B cell (primary cell): ENCODE data around the gene PVALEF. TPM values are rescaled to one million over a fixed set of nuclear protein-coding genes. Genes with fewer than 3 reads are reported as not detected.
A peak's percentile ranks its signal among the peaks of the same experiment; 100 is the strongest.

Source experiments
- ATAC-seq: fragments of 200-7000 bp; cut with Tn5 transposase; one replicate; pipeline ENCODE4 v1.10.0; 2021; ENCODE audit warnings: low read depth, mild to moderate bottlenecking, moderate number of reproducible peaks, moderate library complexity
- CTCF ChIA-PET: fragments of 350-600 bp; sonication (Branson Sonifier 250); formaldehyde crosslinking; loops from one replicate; lab custom pipeline; 2021; ENCODE audit warnings: antibody characterized with exemption, inconsistent platforms; lab: Charles Lee
- POLR2A ChIA-PET: fragments of 350-600 bp; sonication (Branson Sonifier 250); formaldehyde crosslinking; loops from one replicate; lab custom pipeline; 2021; ENCODE audit warnings: antibody characterized with exemption; lab: Charles Lee
- DNase-seq: peaks from one replicate; pipeline ENCODE4 v3.0.0; 2013
- H2AFZ ChIP-seq: 2 replicates; pipeline ENCODE4 v1.6.1; 2012; ENCODE audit warnings: mild to moderate bottlenecking, low read depth, low read length; ENCODE audit not compliant: insufficient read depth, poor library complexity, severe bottlenecking
- H3K27ac ChIP-seq, 2 donors: 1 replicate in 1 of 2; 2 replicates in 1 of 2; pipeline ENCODE4 v1.5.1; 2012 to 2013; ENCODE audit warnings: low read length in 2 of 2, mild to moderate bottlenecking in 2 of 2, moderate library complexity in 1 of 2
- H3K27me3 ChIP-seq, 4 experiments: fragments of 200-600 bp in 1 of 4; sonication (generic) in 1 of 4; replicated peaks in 1 of 4; 1 replicate in 2 of 4; 2 replicates in 2 of 4; pipeline versions ENCODE4 v1.6.1 to v1.7.0; 2013 to 2016; ENCODE audit warnings: low read length in 3 of 4, mild to moderate bottlenecking in 2 of 4, mixed read lengths in 1 of 4, moderate library complexity in 1 of 4; ENCODE audit not compliant: insufficient read depth in 4 of 4, control insufficient read depth in 3 of 4; ENCODE audit errors: control extremely low read depth in 1 of 4
- H3K36me3 ChIP-seq, 2 experiments: replicated peaks in 1 of 2; 1 replicate in 1 of 2; 2 replicates in 1 of 2; pipeline versions ENCODE4 v1.6.1 to v1.7.1; 2013; ENCODE audit warnings: low read length in 1 of 2; ENCODE audit not compliant: insufficient read depth in 2 of 2, control insufficient read depth in 1 of 2; ENCODE audit errors: control extremely low read depth in 1 of 2, extremely low read depth in 1 of 2
- H3K4me1 ChIP-seq, 2 donors: fragments of 200-600 bp in 1 of 2; sonication (generic) in 1 of 2; 1 replicate in 1 of 2; 2 replicates in 1 of 2; pipeline versions ENCODE4 v1.5.1 to v1.6.1; 2013 to 2017; ENCODE audit warnings: low read length in 2 of 2; ENCODE audit not compliant: control insufficient read depth in 2 of 2, insufficient read depth in 2 of 2
- H3K4me2 ChIP-seq: replicated peaks from 2 replicates; pipeline ENCODE3; 2012; ENCODE audit warnings: mild to moderate bottlenecking, low read depth, low read length; ENCODE audit not compliant: poor library complexity, severe bottlenecking
- H3K4me3 ChIP-seq, 5 experiments: fragments of 200-600 bp in 1 of 5; sonication (generic) in 1 of 5; 1 replicate in 3 of 5; 2 replicates in 2 of 5; pipeline versions ENCODE4 v1.5.1 to v1.7.0; 2011 to 2016; ENCODE audit warnings: low read length in 4 of 5, mild to moderate bottlenecking in 4 of 5, low read depth in 2 of 5, control low read depth in 1 of 5, moderate library complexity in 1 of 5; ENCODE audit not compliant: insufficient read depth in 1 of 5; ENCODE audit errors: control extremely low read depth in 1 of 5, extremely low read depth in 1 of 5
- H3K79me2 ChIP-seq: fragments of 200-600 bp; sonication (generic); one replicate; pipeline ENCODE4 v1.6.0; 2016; ENCODE audit warnings: low read length; ENCODE audit not compliant: control insufficient read depth, insufficient read depth
- H3K9ac ChIP-seq: fragments of 200-600 bp; sonication (generic); 2 replicates; pipeline ENCODE4 v1.6.1; 2017; ENCODE audit warnings: mild to moderate bottlenecking, low read length, moderate library complexity
- H3K9me3 ChIP-seq, 3 donors: one replicate each; pipeline versions ENCODE4 v1.6.1 to v1.7.1; 2013; ENCODE audit warnings: low read length in 2 of 3; ENCODE audit not compliant: control insufficient read depth in 2 of 3, insufficient read depth in 1 of 3; ENCODE audit errors: control extremely low read depth in 1 of 3
- H4K20me1 ChIP-seq: 2 replicates; pipeline ENCODE4 v1.6.0; 2012; ENCODE audit warnings: mild to moderate bottlenecking, low read length; ENCODE audit not compliant: insufficient read depth, control insufficient read depth, poor library complexity, severe bottlenecking
- H3K27ac Mint-ChIP-seq: one replicate; pipeline ENCODE4 v1.8.0; 2021; ENCODE audit warnings: mixed read lengths
- H3K27me3 Mint-ChIP-seq: one replicate; pipeline ENCODE4 v1.8.0; 2021; ENCODE audit warnings: mixed read lengths
- H3K4me1 Mint-ChIP-seq: one replicate; pipeline ENCODE4 v1.8.0; 2021; ENCODE audit warnings: mixed read lengths
- H3K4me3 Mint-ChIP-seq: one replicate; pipeline ENCODE4 v1.8.0; 2021; ENCODE audit warnings: mixed read lengths
- H3K9me3 Mint-ChIP-seq: one replicate; pipeline ENCODE4 v1.8.0; 2022; ENCODE audit warnings: mixed read lengths; ENCODE audit not compliant: insufficient read depth
- EZH2 ChIP-seq: IDR thresholded peaks from 2 replicates; pipeline ENCODE4 v1.6.1; 2012; ENCODE audit warnings: borderline replicate concordance, low read depth, mild to moderate bottlenecking, moderate library complexity, low read length; ENCODE audit not compliant: insufficient read depth, poor library complexity, severe bottlenecking
- WGBS: methylation state at CpG from one replicate; pipeline ENCODE4 v1.1.5; 2013; ENCODE audit warnings: missing lambda C conversion rate; ENCODE audit not compliant: insufficient coverage; 5-methylcytosine and 5-hydroxymethylcytosine counted together
- intact Hi-C: fragments of 100-400 bp; cut with micrococcal nuclease; formaldehyde crosslinking; loops from one replicate; pipeline ENCODE4 v1.10.0; 2022
- polyA plus RNA-seq: library from polyadenylated mRNA; depleted of rRNA; stranded (reverse); fragments of >200 nt; gene quantifications from 2 replicates; pipeline ENCODE4 v1.2.3, GENCODE V29; 2012
- total RNA-seq, 2 donors: library from RNA; stranded (reverse); fragments of 120-200 nt in 1 of 2; gene quantifications; 1 replicate in 1 of 2; 2 replicates in 1 of 2; pipeline versions ENCODE4 v1.2.3 to v1.2.4, GENCODE V29; 2013 to 2022
- TF ChIP-seq, protein P1 (sequence below): fragments of 200-600 bp; IDR thresholded peaks from one replicate; pipeline ENCODE4 v1.8.0; 2022; ENCODE audit warnings: antibody characterized with exemption, mild to moderate bottlenecking

Gene PVALEF
- total and polyA plus RNA-seq, 2 donors (not counting 1 experiment from before 2014, with no cell fraction given), result not detected

DNA sequence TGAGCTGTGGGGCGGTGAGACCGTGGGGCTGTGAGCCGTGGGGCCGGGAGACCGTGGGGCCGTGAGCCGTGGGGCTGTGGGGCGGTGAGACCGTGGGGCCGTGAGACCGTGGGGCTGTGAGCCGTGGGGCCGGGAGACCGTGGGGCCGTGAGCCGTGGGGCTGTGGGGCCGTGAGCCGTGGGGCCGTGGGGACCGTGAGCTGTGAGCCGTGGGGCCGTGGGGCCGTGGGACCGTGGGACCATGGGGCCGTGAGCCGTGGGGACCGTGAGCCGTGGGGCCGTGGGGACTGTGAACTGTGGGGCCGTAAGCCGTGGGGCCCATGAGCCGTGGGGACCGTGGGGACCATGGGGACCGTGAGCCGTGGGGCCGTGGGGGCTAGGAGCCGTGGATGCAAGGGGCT lies 24.6 kb upstream of the PVALEF start:
- intact Hi-C loops, result loop anchor here (5.0 kb wide), 1 partner anchor 82 kb away; the partner anchor contains the start of gene CEP131
- Mint-ChIP-seq H3K27ac (no peak overlapping the region), H3K4me3 (no peak overlapping the region), H3K4me1 (peaks cover 2% of the 10 kb centered on the region), H3K9me3 (no peaks in the 10 kb centered on the region), H3K27me3 (peaks cover 3% of the 10 kb centered on the region)
- no peak overlapping the region for H3K9ac ChIP-seq
- H3K4me1 ChIP-seq, result no peaks in the 10 kb centered on the region
- TF ChIP-seq, protein P1, sequence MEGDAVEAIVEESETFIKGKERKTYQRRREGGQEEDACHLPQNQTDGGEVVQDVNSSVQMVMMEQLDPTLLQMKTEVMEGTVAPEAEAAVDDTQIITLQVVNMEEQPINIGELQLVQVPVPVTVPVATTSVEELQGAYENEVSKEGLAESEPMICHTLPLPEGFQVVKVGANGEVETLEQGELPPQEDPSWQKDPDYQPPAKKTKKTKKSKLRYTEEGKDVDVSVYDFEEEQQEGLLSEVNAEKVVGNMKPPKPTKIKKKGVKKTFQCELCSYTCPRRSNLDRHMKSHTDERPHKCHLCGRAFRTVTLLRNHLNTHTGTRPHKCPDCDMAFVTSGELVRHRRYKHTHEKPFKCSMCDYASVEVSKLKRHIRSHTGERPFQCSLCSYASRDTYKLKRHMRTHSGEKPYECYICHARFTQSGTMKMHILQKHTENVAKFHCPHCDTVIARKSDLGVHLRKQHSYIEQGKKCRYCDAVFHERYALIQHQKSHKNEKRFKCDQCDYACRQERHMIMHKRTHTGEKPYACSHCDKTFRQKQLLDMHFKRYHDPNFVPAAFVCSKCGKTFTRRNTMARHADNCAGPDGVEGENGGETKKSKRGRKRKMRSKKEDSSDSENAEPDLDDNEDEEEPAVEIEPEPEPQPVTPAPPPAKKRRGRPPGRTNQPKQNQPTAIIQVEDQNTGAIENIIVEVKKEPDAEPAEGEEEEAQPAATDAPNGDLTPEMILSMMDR, result no peak
- no peaks in the 10 kb centered on the region for H3K36me3 ChIP-seq
- no peak for ATAC-seq
- 96% methylated on average over 20 of the region's 37 CpGs for WGBS
- H3K4me3 ChIP-seq, result no peak overlapping the region
- H4K20me1 ChIP-seq, result no peaks in the 10 kb centered on the region
- ChIA-PET CTCF (interaction anchor here (0.6 to 4.7 kb wide), 3 partner anchors 100 to 690 kb away, joined by 3 to 43 read pairs (median 3); partner anchors contain the start of genes NDUFAF8 and TEPSIN), POLR2A (no interaction called here)
- H3K4me2 ChIP-seq, result no peak overlapping the region
- peaks cover 0 to 4% (median 0%) of the 10 kb centered on the region in 4 experiments for H3K27me3 ChIP-seq
- peaks cover 0 to 7% (median 0%) of the 10 kb centered on the region in 3 donors for H3K9me3 ChIP-seq
- H2AFZ ChIP-seq, result no peak overlapping the region
- no peaks in the 10 kb centered on the region for H3K79me2 ChIP-seq
- no peak for DNase-seq
- no peak overlapping the region for H3K27ac ChIP-seq

DNA sequence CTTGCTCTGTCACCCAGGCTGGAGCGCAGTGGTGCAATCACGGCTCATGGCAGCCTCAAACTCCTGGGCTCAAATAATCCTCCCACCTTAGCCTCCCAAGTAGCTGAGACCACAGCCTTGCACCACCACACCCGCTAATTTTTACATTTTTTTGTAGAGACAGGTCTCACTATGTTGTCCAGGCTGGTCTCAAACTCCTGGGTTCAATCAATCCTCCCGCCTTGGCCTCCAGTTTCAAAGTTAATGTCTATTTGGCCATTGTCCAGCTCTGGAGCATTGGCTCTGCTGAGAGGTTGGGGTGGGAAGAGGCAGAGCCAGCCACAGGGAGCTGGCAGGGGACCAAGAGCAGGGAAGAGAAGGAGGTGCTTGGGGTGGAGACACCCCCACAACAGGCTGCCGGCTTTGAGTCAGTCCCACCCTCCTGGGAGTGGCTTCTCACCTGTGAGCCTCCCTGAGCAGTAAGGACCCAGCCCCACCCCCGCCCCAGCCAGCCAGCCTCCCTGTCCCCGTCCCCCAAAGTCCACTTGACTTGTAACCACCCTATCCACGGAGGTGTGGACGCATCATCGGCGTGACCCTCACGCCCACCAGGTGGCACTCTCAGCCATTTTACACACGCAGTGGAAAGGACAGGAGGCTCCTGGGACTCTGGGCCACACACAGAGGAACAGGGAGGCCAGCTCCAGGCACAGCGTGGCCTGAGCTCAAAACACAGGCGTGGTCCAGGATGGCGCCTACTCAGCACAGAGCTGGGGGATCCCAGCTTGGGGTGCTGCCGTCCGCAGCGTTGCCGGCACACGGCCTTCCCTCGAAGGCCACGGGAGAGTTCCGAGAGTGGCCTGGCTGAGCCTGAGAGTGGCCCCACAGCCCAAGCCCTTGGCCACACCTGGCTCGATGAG lies 22.8 kb upstream of the PVALEF start:
- ATAC-seq (peak; percentile 73), DNase-seq (peak; percentile 79)
- TF ChIP-seq EZH2, result no peak
- TF ChIP-seq, protein P1, result peak; percentile 73
- H3K4me1 ChIP-seq, result no peaks in the 10 kb centered on the region
- H3K4me2 ChIP-seq, result no peak overlapping the region
- Mint-ChIP-seq H3K27me3 (peaks cover 3% of the 10 kb centered on the region), H3K4me1 (peaks cover 2% of the 10 kb centered on the region), H3K9me3 (no peaks in the 10 kb centered on the region), H3K4me3 (no peak overlapping the region), H3K27ac (no peak overlapping the region)
- CTCF ChIA-PET, result interaction anchor here (0.6 to 5.0 kb wide), 13 partner anchors 9 to 459 kb away, joined by 3 to 43 read pairs (median 4); partner anchors contain the start of genes CEP131, NDUFAF8 and TEPSIN
- H2AFZ ChIP-seq, result peak overlapping the region; percentile 16
- H3K79me2 ChIP-seq, result no peaks in the 10 kb centered on the region
- H4K20me1 ChIP-seq, result no peaks in the 10 kb centered on the region
- POLR2A ChIA-PET, result interaction anchor here (1.0 kb wide), 1 partner anchor 97 kb away, joined by 3 read pairs; the partner anchor contains the start of genes NDUFAF8 and TEPSIN
- no peaks in the 10 kb centered on the region for H3K36me3 ChIP-seq
- no peak overlapping the region for H3K9ac ChIP-seq
- no peak overlapping the region for H3K27ac ChIP-seq
- H3K27me3 ChIP-seq, result peaks cover 0 to 4% (median 0%) of the 10 kb centered on the region in 4 experiments
- H3K4me3 ChIP-seq, result no peak overlapping the region
- peaks cover 0 to 7% (median 0%) of the 10 kb centered on the region in 3 donors for H3K9me3 ChIP-seq
- intact Hi-C loops, result loop anchor here (5.0 kb wide), 1 partner anchor 80 kb away; the partner anchor contains the start of gene CEP131
- WGBS, result 53% methylated on average over 23 of the region's 25 CpGs
